Measurements from ENCODE around the gene WFS1.

WFS1 gene

DNA sequence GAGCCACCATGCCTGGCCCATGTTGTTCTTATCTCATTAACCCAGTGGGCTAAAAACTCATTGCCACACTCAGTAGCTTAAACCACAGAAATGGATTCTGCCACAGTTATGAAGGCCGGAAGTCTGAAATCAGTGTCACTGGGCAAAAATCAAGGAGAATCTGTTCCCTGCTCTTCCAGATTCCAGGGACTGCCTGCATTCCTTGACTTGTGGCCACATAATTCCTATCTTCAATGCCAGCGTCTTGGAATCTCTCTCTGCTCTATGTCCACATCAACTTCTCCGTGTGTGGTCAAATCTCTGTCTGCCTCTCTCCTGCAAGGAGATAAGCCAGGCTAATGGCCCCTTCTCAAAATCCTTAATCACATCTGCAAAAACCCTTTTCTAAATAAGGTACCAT, 4.1 kb upstream of the WFS1 start:
- TF ChIP-seq, protein P1, sequence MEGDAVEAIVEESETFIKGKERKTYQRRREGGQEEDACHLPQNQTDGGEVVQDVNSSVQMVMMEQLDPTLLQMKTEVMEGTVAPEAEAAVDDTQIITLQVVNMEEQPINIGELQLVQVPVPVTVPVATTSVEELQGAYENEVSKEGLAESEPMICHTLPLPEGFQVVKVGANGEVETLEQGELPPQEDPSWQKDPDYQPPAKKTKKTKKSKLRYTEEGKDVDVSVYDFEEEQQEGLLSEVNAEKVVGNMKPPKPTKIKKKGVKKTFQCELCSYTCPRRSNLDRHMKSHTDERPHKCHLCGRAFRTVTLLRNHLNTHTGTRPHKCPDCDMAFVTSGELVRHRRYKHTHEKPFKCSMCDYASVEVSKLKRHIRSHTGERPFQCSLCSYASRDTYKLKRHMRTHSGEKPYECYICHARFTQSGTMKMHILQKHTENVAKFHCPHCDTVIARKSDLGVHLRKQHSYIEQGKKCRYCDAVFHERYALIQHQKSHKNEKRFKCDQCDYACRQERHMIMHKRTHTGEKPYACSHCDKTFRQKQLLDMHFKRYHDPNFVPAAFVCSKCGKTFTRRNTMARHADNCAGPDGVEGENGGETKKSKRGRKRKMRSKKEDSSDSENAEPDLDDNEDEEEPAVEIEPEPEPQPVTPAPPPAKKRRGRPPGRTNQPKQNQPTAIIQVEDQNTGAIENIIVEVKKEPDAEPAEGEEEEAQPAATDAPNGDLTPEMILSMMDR (conservative IDR thresholded peaks at IDR 0.05; ENCODE audit: low read depth): no peak
- CTCF ChIA-PET: no interaction called here
- no peak for DNase-seq (ENCODE audit: low spot score)
- H3K27ac ChIP-seq: no peak overlapping the region
- POLR2A ChIA-PET (ENCODE audit: low non-redundant PET): no interaction called here

DNA sequence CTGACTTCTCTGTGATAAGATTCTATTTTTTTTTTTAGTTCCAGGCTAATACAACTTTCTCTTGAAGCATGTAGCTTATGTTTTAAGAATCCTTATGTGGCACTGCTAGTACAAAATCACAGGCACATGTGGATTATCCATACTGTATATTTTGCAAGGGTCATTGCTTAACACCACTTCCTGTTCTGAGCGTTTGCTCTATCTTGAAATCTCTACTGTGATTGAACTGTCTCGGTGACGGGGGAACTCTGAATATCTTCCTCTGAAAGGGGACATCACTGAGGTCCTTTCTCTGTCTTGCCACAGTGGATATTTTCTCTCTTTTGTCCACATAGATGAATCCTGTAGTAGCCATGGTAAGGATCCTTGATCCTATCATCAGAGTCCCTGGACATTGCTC, 2.1 kb upstream of the WFS1 start:
- no peak for DNase-seq (ENCODE audit: low spot score)
- no peak overlapping the region for H3K27ac ChIP-seq
- TF ChIP-seq, protein P1 (conservative IDR thresholded peaks at IDR 0.05; ENCODE audit: low read depth): no peak
- ChIA-PET POLR2A (ENCODE audit: low non-redundant PET) (no interaction called here), CTCF (interaction anchor here (1.0 kb wide), 1 partner anchor 60 kb away, joined by 3 read pairs; no protein-coding TSS in a partner anchor)

DNA sequence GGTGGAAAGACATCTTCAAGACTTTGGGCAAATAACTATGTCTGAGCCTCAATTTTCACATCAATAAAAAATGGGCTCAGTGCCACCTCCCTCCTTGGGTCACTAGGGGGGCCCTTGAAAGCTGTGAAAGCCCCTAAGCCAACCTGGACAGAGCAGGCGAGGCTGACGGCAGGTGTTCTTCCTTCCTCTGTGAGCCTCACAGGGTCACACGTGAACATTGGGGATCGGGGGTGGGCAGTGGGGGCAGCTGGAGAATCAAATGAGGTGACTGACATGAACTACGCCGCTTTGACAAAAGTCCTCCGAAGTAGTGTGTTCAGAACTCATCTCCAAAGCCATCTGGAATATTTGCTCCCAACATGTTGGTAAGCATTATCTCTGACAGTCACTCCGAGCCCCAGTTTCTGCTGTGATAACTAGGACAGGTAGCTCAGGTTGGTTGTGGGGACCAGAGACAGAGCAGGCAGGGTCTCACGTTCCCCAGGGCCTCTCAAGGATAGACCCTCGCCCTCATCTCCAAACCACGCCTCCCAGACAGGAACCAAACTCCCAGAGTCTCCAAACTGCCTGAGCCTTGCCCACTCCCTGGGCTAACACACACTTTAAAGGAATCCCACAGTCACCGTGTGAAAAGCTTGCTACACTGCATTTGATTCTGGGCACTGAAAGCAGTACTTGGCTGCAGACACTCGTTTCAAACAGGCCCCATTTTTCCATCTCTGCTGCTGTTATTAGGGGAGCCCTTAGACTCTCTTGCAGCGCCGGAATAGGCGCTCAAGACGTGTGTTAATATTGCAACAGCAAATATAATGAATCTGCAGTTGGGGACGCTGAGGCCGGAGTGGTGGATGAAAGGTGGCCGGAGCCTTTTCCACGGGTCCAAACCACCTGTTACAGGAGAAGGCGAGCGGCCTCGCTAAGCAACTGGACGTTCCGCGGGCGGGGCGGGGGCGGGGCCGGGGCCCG, 717 bp upstream of the WFS1 start:
- DNase-seq (ENCODE audit: low spot score): no peak
- TF ChIP-seq, protein P1 (conservative IDR thresholded peaks at IDR 0.05; ENCODE audit: low read depth): no peak
- H3K27ac ChIP-seq: no peak overlapping the region
- ChIA-PET CTCF (interaction anchor here (0.7 to 0.8 kb wide), 2 partner anchors 19 to 376 kb away, joined by 3 read pairs; no protein-coding TSS in a partner anchor), POLR2A (ENCODE audit: low non-redundant PET) (no interaction called here)

DNA sequence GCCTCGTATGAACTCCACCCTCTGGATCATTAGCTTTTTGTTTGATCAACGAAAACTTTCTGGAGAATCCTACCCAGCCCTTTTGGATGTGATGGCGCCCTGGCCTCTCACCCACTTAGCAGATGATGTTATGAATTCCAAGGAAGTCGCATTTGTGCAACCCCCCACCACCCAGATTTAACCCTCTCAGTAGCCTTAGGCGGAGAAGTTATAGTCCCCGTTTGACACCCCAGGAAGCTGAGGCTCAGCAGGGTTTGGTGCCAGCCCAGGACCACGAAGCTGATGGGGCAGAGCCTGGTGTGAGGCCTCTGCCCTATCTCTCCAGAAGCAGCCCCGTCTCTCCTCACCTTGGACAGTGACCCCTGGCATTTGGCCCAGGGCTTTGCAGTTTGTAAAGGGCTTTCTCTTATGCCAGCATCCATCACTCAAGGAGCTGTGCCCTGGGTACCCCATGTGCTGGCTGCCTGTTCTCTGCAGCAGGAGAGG, 1.0 kb downstream of the WFS1 start:
- POLR2A ChIA-PET (ENCODE audit: low non-redundant PET): no interaction called here
- CTCF ChIA-PET: no interaction called here
- H3K27ac ChIP-seq: no peak overlapping the region
- DNase-seq (ENCODE audit: low spot score): no peak
- TF ChIP-seq, protein P1 (conservative IDR thresholded peaks at IDR 0.05; ENCODE audit: low read depth): no peak

DNA sequence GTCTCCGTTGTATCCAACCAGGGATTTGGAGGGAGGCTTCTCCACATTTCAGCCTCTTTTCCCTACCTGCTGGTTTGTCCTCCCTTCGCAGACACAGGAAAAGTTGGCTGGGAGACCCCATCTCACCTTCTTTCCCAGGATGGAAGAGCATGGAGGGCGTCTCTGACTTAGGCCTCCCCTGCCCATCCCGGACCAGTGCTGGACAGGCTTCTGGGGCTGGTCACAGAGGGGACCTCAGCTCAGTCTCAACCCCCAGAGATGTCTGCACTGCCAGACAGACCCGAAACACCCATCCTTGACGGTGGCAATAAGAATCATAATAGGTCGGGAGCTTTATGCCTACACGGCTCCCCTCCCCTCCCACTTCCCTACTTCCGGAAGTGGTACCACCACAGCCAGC, 1.6 kb downstream of the WFS1 start:
- H3K27ac ChIP-seq: no peak overlapping the region
- CTCF ChIA-PET: no interaction called here
- POLR2A ChIA-PET (ENCODE audit: low non-redundant PET): no interaction called here
- DNase-seq (ENCODE audit: low spot score): no peak
- TF ChIP-seq, protein P1 (conservative IDR thresholded peaks at IDR 0.05; ENCODE audit: low read depth): no peak

DNA sequence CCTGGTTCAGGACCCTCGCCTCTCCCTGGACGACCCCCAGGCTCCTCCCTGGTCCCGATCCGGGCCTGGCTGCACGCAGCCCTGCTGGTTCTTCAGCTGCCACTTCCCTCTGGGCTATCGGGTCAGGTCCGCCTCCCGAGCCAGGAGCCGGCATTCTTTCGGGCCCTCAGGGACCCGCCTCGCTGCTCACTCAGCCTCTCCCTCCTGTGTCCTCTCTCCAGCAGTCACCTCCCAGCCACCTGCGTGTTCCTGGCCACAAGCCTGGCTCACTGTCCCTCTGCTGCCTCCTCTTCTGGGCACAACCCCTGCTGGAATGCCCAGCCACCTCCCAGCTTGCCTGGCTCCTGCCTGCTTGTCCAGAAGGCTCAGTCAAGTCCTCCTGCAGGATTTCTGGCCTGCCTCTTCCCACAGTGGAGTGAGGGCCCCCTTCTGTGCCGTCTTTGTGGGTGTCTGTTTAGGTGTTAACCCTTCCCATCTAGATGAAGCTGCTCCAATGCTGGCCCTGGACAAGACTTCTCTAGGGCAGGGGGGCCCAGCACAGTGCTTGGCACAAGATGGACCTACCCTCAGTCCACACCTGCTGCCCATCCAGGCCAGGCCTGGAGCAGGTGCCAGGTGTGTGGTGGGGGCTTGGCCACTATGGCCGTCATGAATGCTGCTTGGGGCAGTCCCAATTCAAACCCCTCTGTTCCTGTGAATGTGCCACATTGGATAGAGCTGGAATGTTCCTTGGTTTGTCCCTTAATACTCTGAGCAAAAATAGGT, 2.2 kb downstream of the WFS1 start:
- DNase-seq (ENCODE audit: low spot score): no peak
- TF ChIP-seq, protein P1 (conservative IDR thresholded peaks at IDR 0.05; ENCODE audit: low read depth): no peak
- POLR2A ChIA-PET (ENCODE audit: low non-redundant PET): no interaction called here
- H3K27ac ChIP-seq: no peak overlapping the region
- CTCF ChIA-PET: interaction anchor here (0.6 kb wide), 1 partner anchor 815 kb away, joined by 3 read pairs; no protein-coding TSS in a partner anchor
